PC-3 (cell line): Measurements from ENCODE around the gene LPCAT2.

Experiments used
- EZH2 ChIP-seq: fragments of 300-600 bp; sonication (generic); IDR thresholded peaks from one replicate; pipeline ENCODE4 v1.6.1; 2017; ENCODE audit warnings: antibody characterized with exemption, mild to moderate bottlenecking, low read length; ENCODE audit not compliant: unreplicated experiment
- EZH2phosphoT487 ChIP-seq: fragments of 300-600 bp; sonication (generic); IDR thresholded peaks from 2 replicates; pipeline ENCODE4 v1.6.1; 2018; ENCODE audit warnings: mild to moderate bottlenecking, antibody characterized with exemption, low read length, borderline replicate concordance
- TF ChIP-seq, protein P1 (sequence below): fragments of 300-600 bp; sonication (generic); conservative IDR thresholded peaks from 2 replicates; pipeline ENCODE4 v1.5.1; 2017; ENCODE audit warnings: antibody characterized with exemption, low read depth, mild to moderate bottlenecking, low read length

- no peak for TF ChIP-seq EZH2
- TF ChIP-seq, protein P1, sequence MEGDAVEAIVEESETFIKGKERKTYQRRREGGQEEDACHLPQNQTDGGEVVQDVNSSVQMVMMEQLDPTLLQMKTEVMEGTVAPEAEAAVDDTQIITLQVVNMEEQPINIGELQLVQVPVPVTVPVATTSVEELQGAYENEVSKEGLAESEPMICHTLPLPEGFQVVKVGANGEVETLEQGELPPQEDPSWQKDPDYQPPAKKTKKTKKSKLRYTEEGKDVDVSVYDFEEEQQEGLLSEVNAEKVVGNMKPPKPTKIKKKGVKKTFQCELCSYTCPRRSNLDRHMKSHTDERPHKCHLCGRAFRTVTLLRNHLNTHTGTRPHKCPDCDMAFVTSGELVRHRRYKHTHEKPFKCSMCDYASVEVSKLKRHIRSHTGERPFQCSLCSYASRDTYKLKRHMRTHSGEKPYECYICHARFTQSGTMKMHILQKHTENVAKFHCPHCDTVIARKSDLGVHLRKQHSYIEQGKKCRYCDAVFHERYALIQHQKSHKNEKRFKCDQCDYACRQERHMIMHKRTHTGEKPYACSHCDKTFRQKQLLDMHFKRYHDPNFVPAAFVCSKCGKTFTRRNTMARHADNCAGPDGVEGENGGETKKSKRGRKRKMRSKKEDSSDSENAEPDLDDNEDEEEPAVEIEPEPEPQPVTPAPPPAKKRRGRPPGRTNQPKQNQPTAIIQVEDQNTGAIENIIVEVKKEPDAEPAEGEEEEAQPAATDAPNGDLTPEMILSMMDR = no peak
- no peak for TF ChIP-seq EZH2phosphoT487
These were observed 12.2 kb upstream of the LPCAT2 start for GRCh38 chr16:55496509-55497145.
